Measurements from ENCODE around the gene SIRPG. TPM values are rescaled to one million over a fixed set of nuclear protein-coding genes. Genes with fewer than 3 reads are reported as not detected.

The SIRPG gene
- total RNA-seq, 1 donor from 2014 or later = 0.99 TPM

DNA sequence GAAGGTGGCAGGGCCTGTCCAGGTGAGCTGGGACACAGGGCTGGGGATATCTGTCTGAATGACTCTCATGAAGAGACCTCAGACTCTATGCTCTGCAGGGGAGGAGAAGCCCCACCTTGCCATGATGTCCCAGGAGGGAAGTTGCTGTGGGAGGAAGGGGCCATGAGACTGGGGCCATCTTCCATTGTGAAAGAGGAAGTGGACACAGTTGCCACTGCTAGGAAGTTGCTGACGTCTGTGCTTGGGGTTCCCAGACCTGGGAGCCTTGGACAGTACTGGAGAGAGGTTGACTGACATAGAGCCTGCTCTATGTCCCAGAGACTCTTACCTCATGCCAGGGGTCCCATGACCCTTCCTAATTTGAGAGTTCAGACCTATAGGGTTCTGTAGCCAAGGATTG, 62.2 kb downstream of the SIRPG start:
- DNase-seq (ENCODE audit: low spot score) = no peak

DNA sequence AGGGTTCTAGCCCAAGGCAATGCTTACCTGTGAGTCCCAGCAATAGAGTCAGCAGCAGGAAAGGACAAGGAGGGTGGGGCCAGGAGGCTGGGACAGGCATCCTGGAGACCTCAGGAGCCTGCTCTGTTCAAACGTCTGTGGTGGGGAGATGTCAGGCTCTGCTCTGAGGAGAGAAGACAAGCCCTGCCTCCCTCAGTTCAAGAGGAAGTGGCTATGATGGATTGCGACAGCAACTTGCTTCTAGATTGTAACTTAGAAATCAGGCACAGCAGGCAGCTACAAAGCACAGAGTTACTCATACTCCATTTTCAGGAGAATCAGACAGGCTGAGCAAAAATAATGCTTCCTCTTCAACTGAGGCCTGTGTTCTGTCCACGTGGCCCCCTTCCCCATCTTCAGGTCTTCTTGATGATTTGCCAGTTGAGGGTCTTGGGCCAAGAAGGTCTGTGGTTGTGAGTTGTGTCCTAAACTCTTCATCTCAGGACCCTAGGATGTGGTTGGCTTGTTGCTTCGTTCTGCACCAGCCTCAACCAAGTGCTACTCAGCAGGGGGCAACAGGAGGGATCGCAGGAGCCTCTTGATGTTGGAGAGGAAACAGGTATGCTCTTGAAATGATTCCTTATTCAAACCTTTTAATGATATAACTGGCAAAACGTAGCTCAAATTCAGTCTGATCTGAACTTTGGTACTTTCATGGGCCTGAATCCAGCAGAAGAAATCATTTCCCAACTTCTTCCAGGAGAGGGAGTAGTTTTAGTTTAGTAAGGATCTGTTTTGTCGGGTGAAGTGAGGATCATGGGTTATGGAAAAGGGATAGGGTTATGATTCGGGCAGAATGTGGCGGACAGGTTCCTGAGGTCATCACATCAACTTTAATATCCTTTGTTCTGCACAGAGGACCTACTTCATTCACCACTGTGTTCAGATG, 68.8 kb downstream of the SIRPG start:
- no peak for DNase-seq (ENCODE audit: low spot score)

DNA sequence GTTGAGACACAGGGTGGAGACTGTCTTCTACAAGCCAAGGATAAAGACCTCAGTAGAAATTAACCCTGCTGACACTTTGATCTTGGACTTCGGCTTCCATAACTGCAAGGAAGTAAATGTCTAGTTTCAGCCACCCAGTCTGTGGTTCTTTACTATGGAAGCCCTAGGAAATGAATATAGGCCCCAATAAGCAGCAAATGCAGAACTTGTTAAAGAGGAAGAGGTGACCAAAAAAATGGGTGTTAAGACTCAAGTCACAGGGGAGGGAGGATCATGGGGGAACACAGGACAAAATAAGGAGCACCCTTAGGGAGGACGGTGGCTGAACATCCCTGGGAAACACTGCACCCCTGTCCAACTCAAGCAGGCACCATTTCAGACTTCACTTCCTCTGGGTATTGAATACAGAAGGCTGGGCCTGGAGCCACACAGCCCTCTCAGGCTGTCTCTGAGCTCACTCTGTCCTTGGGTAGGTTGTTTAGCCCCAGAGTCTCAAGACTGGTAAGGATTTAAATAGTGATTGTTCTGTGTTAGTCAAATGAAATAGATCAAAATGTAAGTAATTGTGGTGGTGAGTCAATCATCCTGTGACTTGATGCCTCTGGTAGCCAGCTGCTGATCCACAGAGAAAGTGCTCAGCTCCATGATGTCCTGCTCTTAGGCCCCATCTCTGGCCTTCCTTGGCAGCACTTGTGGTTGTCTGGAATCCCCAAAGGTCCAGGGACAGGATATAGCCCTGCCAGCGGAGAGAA, 69.6 kb downstream of the SIRPG start:
- DNase-seq (ENCODE audit: low spot score) = no peak

DNA sequence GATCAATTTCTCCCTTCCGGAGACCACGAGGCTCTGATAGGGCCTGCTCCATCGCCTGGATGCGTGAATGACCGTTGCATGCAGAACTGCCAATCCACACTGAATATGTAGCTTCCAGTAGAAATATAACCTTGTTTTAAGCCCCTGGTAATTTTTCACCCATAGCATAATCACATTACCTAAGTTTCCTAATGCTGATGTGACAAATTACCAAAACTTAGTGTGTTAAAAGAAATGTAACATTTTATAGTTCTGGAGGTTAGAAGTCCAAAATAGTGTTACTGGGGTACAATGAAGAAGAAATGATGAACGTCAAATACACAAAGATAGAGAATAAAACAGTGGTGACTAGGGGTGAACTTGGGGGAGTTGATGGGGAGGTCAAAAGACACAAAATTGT, 78.1 kb downstream of the SIRPG start:
- no peak for DNase-seq (ENCODE audit: low spot score)

Other genes starting within 250 kb of the SIRPG start
- 83.9 TPM for gene NSFL1C, start 190.9 kb downstream of the SIRPG start, total RNA-seq
- gene SIRPB2, start 166.4 kb downstream of the SIRPG start, total RNA-seq = 3.6 TPM
- not detected for gene SIRPD, start 100.1 kb downstream of the SIRPG start, total RNA-seq
- gene SIRPB1, start 37.8 kb downstream of the SIRPG start, total RNA-seq = 5.9 TPM
- 14.5 TPM for gene SIRPA, start 237.6 kb upstream of the SIRPG start, total RNA-seq

Measured in ureter (tissue), 1 donor.